ENCODE data around the gene TBX1.

Gene TBX1

GRCh38 chr22:19757140-19757984 lies 3.2 kb upstream of the TBX1 start:
- in situ Hi-C loops (cut with MboI; ENCODE audit: low pct_unique_long_range_greater_than_20kb, low sequenced_read_pairs, unreplicated experiment): no loop called here
- DNase-seq (ENCODE audit: low spot score): peak; percentile 71
- TF ChIP-seq CTCF (IDR thresholded peaks at IDR 0.05; ENCODE audit: extremely low read depth, insufficient read depth, missing control alignments): no peak

- in situ Hi-C loops (cut with MboI; ENCODE audit: low pct_unique_long_range_greater_than_20kb, low sequenced_read_pairs, unreplicated experiment): no loop called here
- no peak for TF ChIP-seq CTCF (IDR thresholded peaks at IDR 0.05; ENCODE audit: extremely low read depth, insufficient read depth, missing control alignments)
- peak; percentile 49 for DNase-seq (ENCODE audit: low spot score)
Observed at GRCh38 chr22:19757985-19758895, 2.3 kb upstream of the TBX1 start.

- no peak for TF ChIP-seq CTCF (IDR thresholded peaks at IDR 0.05; ENCODE audit: extremely low read depth, insufficient read depth, missing control alignments)
- no peak for DNase-seq (ENCODE audit: low spot score)
- in situ Hi-C loops (cut with MboI; ENCODE audit: low pct_unique_long_range_greater_than_20kb, low sequenced_read_pairs, unreplicated experiment): no loop called here
Observed at GRCh38 chr22:19758896-19759426, 1.6 kb upstream of the TBX1 start.

GRCh38 chr22:19759427-19760057 lies 1.0 kb upstream of the TBX1 start:
- in situ Hi-C loops (cut with MboI; ENCODE audit: low pct_unique_long_range_greater_than_20kb, low sequenced_read_pairs, unreplicated experiment): no loop called here
- DNase-seq (ENCODE audit: low spot score): no peak
- no peak for TF ChIP-seq CTCF (IDR thresholded peaks at IDR 0.05; ENCODE audit: extremely low read depth, insufficient read depth, missing control alignments)

GRCh38 chr22:19760951-19761724 lies 560 bp downstream of the TBX1 start:
- peak; percentile 63 for DNase-seq (ENCODE audit: low spot score)
- in situ Hi-C loops (cut with MboI; ENCODE audit: low pct_unique_long_range_greater_than_20kb, low sequenced_read_pairs, unreplicated experiment): no loop called here
- TF ChIP-seq CTCF (IDR thresholded peaks at IDR 0.05; ENCODE audit: extremely low read depth, insufficient read depth, missing control alignments): no peak

Measured in GM13977 (cell line).